T-helper 1 cell (primary cell): ENCODE data around the gene MMP1.
"Not testable (repeated sequence)": the region's sequence is repeated elsewhere in the genome, so short reads cannot be mapped to it uniquely, and the experiment has no call there.

Experiments used
- DNase-seq, 5 donors: peaks; one replicate each; pipeline ENCODE4 v3.0.0-alpha.2; 2012 to 2020

Gene MMP1

GRCh38 chr11:102757823-102758549 lies 40.0 kb downstream of the MMP1 start:
- DNase-seq = no peak

- DNase-seq = no peak
These were observed 44.7 kb downstream of the MMP1 start for GRCh38 chr11:102753267-102753666.

GRCh38 chr11:102751673-102752072 lies 46.3 kb downstream of the MMP1 start:
- no peak for DNase-seq

GRCh38 chr11:102749101-102749722 lies 48.7 kb downstream of the MMP1 start:
- DNase-seq = no peak

- not testable (repeated sequence) for DNase-seq
These were observed 51.0 kb downstream of the MMP1 start for GRCh38 chr11:102746746-102747578.
